GOT3 (cell line): ENCODE results near the gene KLF3.
"Not testable (repeated sequence)": the region's sequence is repeated elsewhere in the genome, so short reads cannot be mapped to it uniquely, and the experiment has no call there.

Experiments
- DNase-seq: peaks from one replicate; lab custom pipeline; 2025; ENCODE audit warnings: mixed read lengths; lab: John Stamatoyannopoulos, UW

The KLF3 gene

GRCh38 chr4:38663801-38664705 is at the start of gene KLF3:
Gene KLF3 (plus strand): TSS chr4:38664199. CDS start chr4:38680626, 16,427 bp downstream.
- DNase-seq = peak; percentile 75

- no peak for DNase-seq
These were observed 49.8 kb upstream of the KLF3 start for GRCh38 chr4:38614231-38614630.

GRCh38 chr4:38615847-38616246 is 48.2 kb upstream of the KLF3 start:
- no peak for DNase-seq

- DNase-seq = no peak
These were observed 45.5 kb upstream of the KLF3 start for GRCh38 chr4:38618505-38618904.

GRCh38 chr4:38619316-38619715 is 44.7 kb upstream of the KLF3 start:
- DNase-seq = no peak

- DNase-seq = no peak
These were observed 43.9 kb upstream of the KLF3 start for GRCh38 chr4:38620065-38620464.

GRCh38 chr4:38620527-38621027 is 43.4 kb upstream of the KLF3 start:
- DNase-seq = no peak

- no peak for DNase-seq
These were observed 42.8 kb upstream of the KLF3 start for GRCh38 chr4:38621028-38621684.

- DNase-seq = no peak
These were observed 42.2 kb upstream of the KLF3 start for GRCh38 chr4:38621831-38622230.

GRCh38 chr4:38622340-38622739 is 41.7 kb upstream of the KLF3 start:
- DNase-seq = not testable (repeated sequence)

GRCh38 chr4:38623260-38623659 is 40.7 kb upstream of the KLF3 start:
- DNase-seq = no peak

- no peak for DNase-seq
These were observed 39.7 kb upstream of the KLF3 start for GRCh38 chr4:38624311-38624710.

- no peak for DNase-seq
These were observed 38.5 kb upstream of the KLF3 start for GRCh38 chr4:38625508-38625907.

- not testable (repeated sequence) for DNase-seq
These were observed 37.0 kb upstream of the KLF3 start for GRCh38 chr4:38626901-38627444.

GRCh38 chr4:38630519-38630918 is 33.5 kb upstream of the KLF3 start:
- no peak for DNase-seq

- no peak for DNase-seq
These were observed 29.8 kb upstream of the KLF3 start for GRCh38 chr4:38634047-38634759.

GRCh38 chr4:38639242-38639641 is 24.8 kb upstream of the KLF3 start:
- no peak for DNase-seq

GRCh38 chr4:38641811-38642210 is 22.2 kb upstream of the KLF3 start:
- DNase-seq = no peak

GRCh38 chr4:38644201-38644600 is 19.8 kb upstream of the KLF3 start:
- no peak for DNase-seq

- DNase-seq = no peak
These were observed 16.7 kb upstream of the KLF3 start for GRCh38 chr4:38647101-38647819.

- DNase-seq = no peak
These were observed 13.9 kb upstream of the KLF3 start for GRCh38 chr4:38650133-38650532.
